GM12878 (cell line): Measurements from ENCODE around the gene ANTXR2. TPM values are rescaled to one million over a fixed set of nuclear protein-coding genes. Genes with fewer than 3 reads are reported as not detected.

ENCODE experiments used
- BCLAF1 ChIP-seq: fragments of 450-650 bp; IDR thresholded peaks from 2 replicates; pipeline ENCODE4 v1.6.1; 2017; ENCODE audit warnings: antibody characterized with exemption, mild to moderate bottlenecking, moderate library complexity
- CHD4 ChIP-seq: fragments of 200-600 bp; sonication (generic); IDR thresholded peaks from 2 replicates; pipeline ENCODE4 v1.6.1; 2016; ENCODE audit warnings: mild to moderate bottlenecking
- NFYB ChIP-seq: IDR thresholded peaks from 2 replicates; pipeline ENCODE4 v1.6.1; 2011; ENCODE audit warnings: low read depth, mild to moderate bottlenecking, low read length, improper control_type of control experiment, moderate library complexity; ENCODE audit not compliant: insufficient read depth
- NRF1 ChIP-seq: conservative IDR thresholded peaks from 2 replicates; pipeline ENCODE4 v1.6.1; 2011; ENCODE audit warnings: mild to moderate bottlenecking, low read depth, low read length, improper control_type of control experiment
- polyA plus RNA-seq, 11 experiments: library from polyadenylated mRNA; depleted of rRNA in 4 of 11; unstranded in 6 of 11; stranded (reverse) in 5 of 11; fragments of >200 nt; fragmentation: Nextera tagmentation in 4 of 11; fragmentation: Illumina TruSeq in 1 of 11; extraction: Ambion mirVana in 4 of 11; extraction: Trizol in 1 of 11; gene quantifications; 1 replicate in 1 of 11; 2 replicates in 10 of 11; pipeline versions ENCODE4 v1.2.1 to v1.2.3, GENCODE V29; 2011 to 2016; ENCODE audit warnings: inconsistent platforms in 2 of 11, missing spikeins in 2 of 11, low read depth in 1 of 11
- total RNA-seq, 4 experiments: library from RNA; depleted of rRNA in 3 of 4; stranded (reverse); fragments of >200 nt in 3 of 4; fragmentation: Illumina TruSeq in 1 of 4; extraction: Trizol in 1 of 4; gene quantifications; 2 replicates each; pipeline versions ENCODE4 v1.2.1 to v1.2.3, GENCODE V29; 2013 to 2021
- TF ChIP-seq, protein P1 (sequence below): fragments of 450-650 bp; formaldehyde crosslinking; IDR thresholded peaks from 2 replicates; pipeline ENCODE4 v1.5.0; 2022; ENCODE audit warnings: mild to moderate bottlenecking, missing genetic modification characterization

The ANTXR2 gene
- total and polyA plus RNA-seq, 10 of the 15 experiments (the other 5 are each of a cell fraction or from before 2014, with no cell fraction given) = 1.4 to 8.9 (median 5.7) TPM

GRCh38 chr4:80078346-80079092 lies 5.5 kb upstream of the ANTXR2 start (continued):
- TF ChIP-seq, protein P1, sequence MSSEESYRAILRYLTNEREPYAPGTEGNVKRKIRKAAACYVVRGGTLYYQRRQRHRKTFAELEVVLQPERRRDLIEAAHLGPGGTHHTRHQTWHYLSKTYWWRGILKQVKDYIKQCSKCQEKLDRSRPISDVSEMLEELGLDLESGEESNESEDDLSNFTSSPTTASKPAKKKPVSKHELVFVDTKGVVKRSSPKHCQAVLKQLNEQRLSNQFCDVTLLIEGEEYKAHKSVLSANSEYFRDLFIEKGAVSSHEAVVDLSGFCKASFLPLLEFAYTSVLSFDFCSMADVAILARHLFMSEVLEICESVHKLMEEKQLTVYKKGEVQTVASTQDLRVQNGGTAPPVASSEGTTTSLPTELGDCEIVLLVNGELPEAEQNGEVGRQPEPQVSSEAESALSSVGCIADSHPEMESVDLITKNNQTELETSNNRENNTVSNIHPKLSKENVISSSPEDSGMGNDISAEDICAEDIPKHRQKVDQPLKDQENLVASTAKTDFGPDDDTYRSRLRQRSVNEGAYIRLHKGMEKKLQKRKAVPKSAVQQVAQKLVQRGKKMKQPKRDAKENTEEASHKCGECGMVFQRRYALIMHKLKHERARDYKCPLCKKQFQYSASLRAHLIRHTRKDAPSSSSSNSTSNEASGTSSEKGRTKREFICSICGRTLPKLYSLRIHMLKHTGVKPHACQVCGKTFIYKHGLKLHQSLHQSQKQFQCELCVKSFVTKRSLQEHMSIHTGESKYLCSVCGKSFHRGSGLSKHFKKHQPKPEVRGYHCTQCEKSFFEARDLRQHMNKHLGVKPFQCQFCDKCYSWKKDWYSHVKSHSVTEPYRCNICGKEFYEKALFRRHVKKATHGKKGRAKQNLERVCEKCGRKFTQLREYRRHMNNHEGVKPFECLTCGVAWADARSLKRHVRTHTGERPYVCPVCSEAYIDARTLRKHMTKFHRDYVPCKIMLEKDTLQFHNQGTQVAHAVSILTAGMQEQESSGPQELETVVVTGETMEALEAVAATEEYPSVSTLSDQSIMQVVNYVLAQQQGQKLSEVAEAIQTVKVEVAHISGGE = no peak
- TF ChIP-seq NFYB (no peak), CHD4 (no peak), NRF1 (no peak), BCLAF1 (no peak)
- TF ChIP-seq, all 136 proteins: peak for 0
